OCI-LY3 (cell line): ENCODE measurements around the gene NEK10.

Experiments
- CTCF ChIP-seq: fragments of 200-600, 300-600 bp; sonication (generic); IDR thresholded peaks from 2 replicates; pipeline ENCODE4 v1.5.1; 2014; ENCODE audit warnings: antibody characterized with exemption, low read length, low read depth
- EZH2phosphoT487 ChIP-seq: fragments of 200-600 bp; shearing (Covaris generic); IDR thresholded peaks from 2 replicates; pipeline ENCODE4 v1.6.1; 2018; ENCODE audit warnings: antibody characterized with exemption, mixed run types, low read depth

- TF ChIP-seq EZH2phosphoT487 (no peak), CTCF (no peak)
These were observed 230.6 kb downstream of the NEK10 start for GRCh38 chr3:27138562-27138961.
